ENCODE measurements around the gene TMEM221.

DNA sequence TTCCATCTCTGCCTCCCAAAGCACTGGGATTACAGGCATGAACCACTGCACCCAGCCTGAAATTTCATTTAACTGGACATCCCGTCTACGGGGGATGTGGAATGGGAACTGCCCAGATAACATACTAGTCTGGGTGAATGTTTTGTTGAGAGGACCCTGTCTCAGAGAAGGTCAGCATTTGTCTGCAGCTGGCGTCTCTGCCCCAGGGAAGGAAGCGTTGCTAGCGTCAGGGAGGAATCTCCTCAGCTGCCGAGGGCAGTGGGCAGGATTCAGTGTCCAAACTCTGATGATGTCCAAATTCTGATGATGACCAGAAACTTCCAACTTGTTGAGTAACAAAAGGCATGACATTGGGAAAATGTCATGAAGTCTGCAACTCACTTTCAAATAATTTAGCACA is 9.1 kb upstream of the TMEM221 start:
- TF ChIP-seq, protein P1, sequence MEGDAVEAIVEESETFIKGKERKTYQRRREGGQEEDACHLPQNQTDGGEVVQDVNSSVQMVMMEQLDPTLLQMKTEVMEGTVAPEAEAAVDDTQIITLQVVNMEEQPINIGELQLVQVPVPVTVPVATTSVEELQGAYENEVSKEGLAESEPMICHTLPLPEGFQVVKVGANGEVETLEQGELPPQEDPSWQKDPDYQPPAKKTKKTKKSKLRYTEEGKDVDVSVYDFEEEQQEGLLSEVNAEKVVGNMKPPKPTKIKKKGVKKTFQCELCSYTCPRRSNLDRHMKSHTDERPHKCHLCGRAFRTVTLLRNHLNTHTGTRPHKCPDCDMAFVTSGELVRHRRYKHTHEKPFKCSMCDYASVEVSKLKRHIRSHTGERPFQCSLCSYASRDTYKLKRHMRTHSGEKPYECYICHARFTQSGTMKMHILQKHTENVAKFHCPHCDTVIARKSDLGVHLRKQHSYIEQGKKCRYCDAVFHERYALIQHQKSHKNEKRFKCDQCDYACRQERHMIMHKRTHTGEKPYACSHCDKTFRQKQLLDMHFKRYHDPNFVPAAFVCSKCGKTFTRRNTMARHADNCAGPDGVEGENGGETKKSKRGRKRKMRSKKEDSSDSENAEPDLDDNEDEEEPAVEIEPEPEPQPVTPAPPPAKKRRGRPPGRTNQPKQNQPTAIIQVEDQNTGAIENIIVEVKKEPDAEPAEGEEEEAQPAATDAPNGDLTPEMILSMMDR (IDR thresholded peaks at IDR 0.05), result no peak
- no peak for TF ChIP-seq POLR2A (IDR thresholded peaks at IDR 0.05)

Data from uterus (tissue), 2 donors.